8988T (cell line): ENCODE data around the gene KIF3C.
A peak's percentile ranks its signal among the peaks of the same experiment; 100 is the strongest.
"Not testable (repeated sequence)": the region's sequence is repeated elsewhere in the genome, so short reads cannot be mapped to it uniquely, and the experiment has no call there.

ENCODE experiments used
- DNase-seq: peaks from one replicate; pipeline ENCODE4 v3.0.0; 2011

KIF3C gene

DNA sequence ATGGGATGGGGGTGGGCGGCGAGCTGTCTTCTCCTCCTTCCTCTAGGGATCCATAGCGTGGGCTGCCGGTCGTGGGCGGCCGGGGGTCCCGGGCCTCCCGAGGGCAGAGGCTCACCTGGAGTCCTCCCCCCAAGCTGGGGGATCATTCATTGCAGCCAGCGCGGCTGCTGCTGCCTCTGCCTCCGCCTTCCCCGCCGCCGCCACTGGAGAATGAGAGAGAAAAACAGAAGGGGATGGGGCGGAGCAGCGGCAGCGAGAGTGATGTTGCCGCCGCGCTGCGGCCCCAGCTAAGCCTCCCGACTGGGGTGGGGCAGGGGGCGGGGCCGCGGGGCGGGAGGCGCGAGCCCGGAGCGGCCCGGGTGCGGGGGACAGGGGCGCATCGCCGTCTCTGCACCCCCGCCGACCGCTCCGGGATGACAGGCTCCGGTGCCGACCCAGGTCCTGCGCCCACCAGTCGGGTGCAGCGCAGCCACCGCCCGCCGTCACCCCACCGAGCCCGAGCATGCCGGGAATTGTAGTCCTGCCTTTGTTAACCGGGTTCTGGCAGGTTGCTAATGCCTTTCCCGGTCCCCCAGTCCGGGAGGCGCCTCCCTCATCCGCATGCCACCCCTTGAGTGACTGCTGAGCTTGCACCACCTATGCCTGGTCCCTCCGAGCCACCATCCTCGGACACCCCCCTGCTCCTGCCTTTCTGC lies at the start of gene KIF3C:
Gene KIF3C, minus strand, starts transcription at position 225 of the 695 bp plus-strand sequence. CDS start 580 bp downstream, outside the sequence.
- peak; percentile 73 for DNase-seq

DNA sequence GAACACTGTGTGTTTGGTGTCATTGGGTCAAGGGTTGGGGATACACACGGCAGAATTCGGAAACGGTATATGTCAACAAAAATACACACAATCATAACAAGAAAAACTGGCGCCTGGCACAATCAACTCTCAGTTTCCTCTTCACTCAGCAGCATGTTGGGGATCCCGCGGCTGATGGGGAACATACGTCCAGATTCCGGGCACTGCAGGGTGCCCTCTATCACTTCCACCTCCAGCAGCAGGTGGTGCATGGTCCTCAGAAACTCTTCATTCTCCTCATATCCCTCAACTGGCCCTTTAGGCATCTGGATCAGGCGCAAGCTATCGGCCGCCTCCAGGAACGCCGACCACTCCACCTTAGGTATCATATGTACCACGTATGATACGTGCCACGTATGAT lies 45.8 kb upstream of the KIF3C start:
- DNase-seq, result not testable (repeated sequence)

- DNase-seq, result no peak
Observed at GRCh38 chr2:26025509-26025908, 43.2 kb upstream of the KIF3C start.

GRCh38 chr2:26024260-26024659 lies 42.0 kb upstream of the KIF3C start:
- DNase-seq, result no peak

- no peak for DNase-seq
Observed at GRCh38 chr2:26020231-26020640, 37.9 kb upstream of the KIF3C start.

- DNase-seq, result peak; percentile 71
Observed at GRCh38 chr2:26018184-26019055, 36.1 kb upstream of the KIF3C start.

- DNase-seq, result no peak
Observed at GRCh38 chr2:26017464-26018183, 35.3 kb upstream of the KIF3C start.

DNA sequence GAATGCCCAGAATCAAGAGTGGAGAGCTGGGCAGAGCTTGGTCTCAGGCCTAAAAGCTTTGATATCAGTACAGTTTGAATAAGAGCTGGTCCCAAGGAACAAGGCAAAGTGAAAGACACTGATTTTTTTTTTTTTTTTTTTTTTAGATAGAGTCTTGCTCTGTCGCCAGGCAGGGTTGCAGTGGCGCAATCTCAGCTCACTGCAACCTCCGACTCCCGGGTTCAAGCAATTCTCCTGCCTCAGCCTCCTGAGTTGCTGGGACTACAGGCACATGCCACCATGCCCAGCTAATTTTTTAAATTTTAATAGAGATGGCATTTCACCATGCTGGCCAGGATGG lies 34.4 kb upstream of the KIF3C start:
- not testable (repeated sequence) for DNase-seq

DNA sequence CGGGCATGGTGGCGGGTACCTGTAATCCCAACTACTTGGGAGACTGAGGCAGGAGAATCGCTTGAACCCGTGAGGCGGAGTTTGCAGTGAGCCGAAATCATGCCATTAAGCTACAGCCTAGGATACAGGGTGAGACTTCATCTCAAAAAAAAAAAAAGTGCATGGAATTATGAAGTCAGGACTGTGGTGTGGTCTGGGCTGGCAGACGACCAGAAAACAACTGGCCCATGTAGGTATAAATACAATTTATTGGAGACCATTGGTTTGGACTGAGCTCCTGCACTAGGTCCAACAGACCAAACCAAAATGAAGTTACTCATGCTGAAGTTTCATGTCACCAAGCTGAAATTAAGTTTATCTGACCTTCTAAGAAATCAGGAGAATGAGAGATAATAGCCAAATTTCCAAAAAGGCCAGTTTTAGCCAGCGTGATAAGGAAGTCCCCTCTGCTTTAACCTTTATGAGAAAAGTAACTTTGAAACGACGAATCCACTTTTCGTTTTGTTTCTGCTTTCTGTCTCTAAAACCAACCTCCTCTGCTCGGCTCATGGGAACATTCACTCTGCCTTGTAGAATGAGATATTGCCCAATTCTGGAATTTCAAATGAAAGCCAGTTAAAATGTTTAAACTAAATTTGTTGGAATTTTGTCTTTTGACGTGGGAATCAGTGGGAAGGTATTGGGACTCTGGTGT lies 33.9 kb upstream of the KIF3C start:
- no peak for DNase-seq

- DNase-seq, result no peak
Observed at GRCh38 chr2:26013668-26014067, 31.4 kb upstream of the KIF3C start.

- DNase-seq, result no peak
Observed at GRCh38 chr2:26011990-26012856, 29.9 kb upstream of the KIF3C start.

DNA sequence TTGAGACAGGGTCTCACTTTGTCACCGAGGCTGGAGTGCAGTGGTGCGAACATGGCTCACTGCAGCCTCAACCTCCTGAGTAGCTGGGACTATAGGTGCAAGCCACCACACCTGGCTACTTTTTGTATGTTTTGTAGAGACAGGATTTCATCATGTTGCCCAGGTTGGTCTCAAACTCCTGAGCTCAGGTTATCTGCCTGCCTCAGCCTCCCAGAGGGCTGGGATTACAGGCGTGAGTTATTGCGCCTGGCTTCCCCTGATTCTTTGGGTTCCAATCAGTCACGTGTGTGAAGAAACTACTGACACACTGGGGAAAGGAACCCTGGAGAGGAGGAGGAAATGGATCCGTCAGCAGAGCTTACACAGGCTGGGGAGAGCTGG lies 29.3 kb upstream of the KIF3C start:
- DNase-seq, result no peak

- no peak for DNase-seq
Observed at GRCh38 chr2:26010943-26011342, 28.6 kb upstream of the KIF3C start.

DNA sequence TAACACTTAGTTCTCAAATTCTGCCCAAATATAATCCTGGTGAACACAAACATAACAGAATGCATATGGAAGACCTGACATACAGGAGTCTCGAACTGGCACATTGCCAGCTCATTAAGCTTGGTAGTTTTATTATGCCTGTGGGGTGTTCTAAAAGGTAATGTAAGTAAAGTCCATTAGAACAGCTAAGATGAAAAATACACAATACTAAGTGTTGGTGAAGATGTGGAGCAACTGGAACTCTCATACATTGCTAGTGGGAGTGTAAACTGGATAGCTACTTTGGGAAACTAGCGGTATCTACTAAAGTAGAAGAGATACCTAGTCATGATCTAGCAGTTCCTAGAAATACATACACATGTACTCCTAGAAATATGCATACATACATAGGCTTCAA lies 27.3 kb upstream of the KIF3C start:
- no peak for DNase-seq

DNA sequence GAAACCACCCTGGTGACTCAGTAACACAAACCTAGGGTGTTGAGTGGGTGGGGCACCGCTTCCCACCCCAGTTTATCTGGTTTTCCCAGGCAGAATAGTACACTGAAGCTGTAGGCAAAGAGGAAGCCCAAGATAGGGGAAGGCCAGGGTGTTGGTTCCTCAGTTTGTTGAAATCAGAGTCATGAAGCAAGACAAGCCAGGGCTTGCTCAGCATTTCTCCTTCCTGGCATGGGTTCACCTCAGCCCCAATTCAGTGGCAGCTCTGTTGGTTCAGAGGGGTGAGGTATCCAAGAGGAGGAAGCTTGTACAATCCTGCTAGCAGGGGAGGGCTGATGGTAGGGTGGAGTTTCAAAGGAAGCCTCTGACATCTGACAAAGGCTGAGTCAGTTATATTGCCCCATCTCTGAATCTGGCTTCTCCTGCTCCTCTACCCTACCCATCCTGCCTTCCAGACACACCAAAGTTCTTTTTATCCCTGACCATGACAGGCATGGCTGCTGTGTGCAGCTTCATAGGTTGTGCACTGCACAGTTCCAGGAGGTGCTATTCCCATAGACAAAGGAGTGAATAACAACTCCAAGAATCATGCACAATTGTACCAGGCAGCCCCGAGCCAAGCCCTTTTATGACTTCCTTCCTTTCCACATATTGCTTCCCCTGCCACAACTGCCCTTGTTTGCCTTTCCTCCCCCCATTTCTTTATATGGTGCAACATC lies 26.7 kb upstream of the KIF3C start:
- no peak for DNase-seq

DNA sequence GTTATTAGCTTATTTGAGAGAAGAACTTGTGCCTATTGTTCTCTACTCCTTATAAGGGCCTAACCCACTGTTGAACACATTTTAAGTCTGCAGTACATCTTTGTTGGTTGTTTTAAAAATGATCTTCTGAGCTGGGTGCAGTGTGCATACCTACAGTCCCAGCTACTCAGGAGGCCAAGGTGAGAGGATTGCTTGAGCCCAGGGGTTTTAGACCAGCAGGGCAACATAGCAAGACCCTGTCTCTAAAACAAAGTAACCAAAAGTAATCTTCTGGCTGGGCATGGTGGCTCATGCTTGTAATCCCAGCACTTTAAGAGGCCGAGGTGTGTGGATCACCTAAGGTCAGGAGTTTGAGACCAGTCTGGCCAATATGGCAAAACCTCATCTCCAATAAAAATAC lies 25.8 kb upstream of the KIF3C start:
- DNase-seq, result no peak

- no peak for DNase-seq
Observed at GRCh38 chr2:26002632-26003310, 20.5 kb upstream of the KIF3C start.

DNA sequence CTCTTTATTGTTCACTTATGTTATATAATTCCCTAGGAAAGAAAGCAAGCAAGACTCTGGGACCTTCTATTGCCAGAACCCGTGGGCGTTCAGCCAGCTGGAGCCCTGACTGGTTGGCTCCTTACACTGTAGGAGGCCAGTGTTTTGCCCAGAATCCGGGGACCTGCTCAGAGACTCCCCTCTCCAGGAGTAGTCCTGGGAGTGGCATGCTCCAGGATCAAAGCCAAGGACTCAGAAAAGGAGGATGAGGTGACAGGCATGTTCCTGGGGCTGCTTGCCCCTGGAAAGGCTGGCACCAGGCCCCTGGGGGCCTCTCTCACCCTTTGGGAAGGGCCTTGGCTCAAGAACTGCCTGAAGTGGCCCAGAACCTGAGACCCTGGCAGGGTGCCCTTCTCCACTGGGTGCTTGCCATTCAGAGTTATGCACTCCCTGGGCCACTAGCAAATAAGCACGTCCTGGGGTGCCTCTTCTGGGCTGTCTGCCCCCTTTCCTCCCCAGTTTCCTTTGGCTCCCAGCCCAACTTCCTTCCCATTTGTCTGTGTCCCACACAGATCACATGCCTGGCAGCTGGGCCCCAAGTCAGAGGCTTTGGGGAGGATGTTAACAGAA lies 19.6 kb upstream of the KIF3C start:
- DNase-seq, result no peak

GRCh38 chr2:26000561-26001082 lies 18.3 kb upstream of the KIF3C start:
- no peak for DNase-seq

DNA sequence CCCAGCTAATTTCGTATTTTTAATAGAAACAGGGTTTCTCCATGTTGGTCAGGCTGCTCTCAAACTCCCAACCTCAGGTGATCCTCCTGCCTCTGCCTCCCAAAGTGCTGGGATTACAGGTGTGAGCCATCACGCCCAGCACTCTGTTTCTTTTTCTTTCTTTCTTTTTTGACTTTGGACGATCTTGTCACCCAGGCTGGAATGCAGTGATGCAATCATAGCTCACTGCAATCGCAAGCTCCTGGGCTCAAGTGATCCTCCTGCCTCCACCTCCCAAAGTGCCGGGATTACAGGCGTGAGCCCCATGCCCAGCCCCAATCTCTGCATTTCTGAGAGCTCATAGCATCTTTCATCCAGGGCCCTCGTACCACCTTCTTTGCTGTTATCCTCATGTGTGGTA lies 17.1 kb upstream of the KIF3C start:
- not testable (repeated sequence) for DNase-seq
